Hematopoietic multipotent progenitor cell (in vitro differentiated cells): ENCODE results near the gene TAGAP. TPM values are rescaled to one million over a fixed set of nuclear protein-coding genes. Genes with fewer than 3 reads are reported as not detected.

Source experiments
- DNase-seq, 3 donors: peaks; one replicate each; pipeline ENCODE4 v3.0.0-alpha.2; 2011 to 2015; ENCODE audit warnings: low read depth in 2 of 3, low spot score in 2 of 3
- total RNA-seq: library from RNA; depleted of rRNA; stranded (reverse); fragments of >200 nt; gene quantifications from one replicate; pipeline ENCODE4 v1.2.3, GENCODE V29; 2012

Gene TAGAP
- total RNA-seq, 1 donor: 67.3 TPM

GRCh38 chr6:159071843-159072769 lies 27.3 kb upstream of the TAGAP start:
- DNase-seq: no peak

- peak in 1 of 3 donors; percentile 32 for DNase-seq
Measured at GRCh38 chr6:159068904-159069578, 24.2 kb upstream of the TAGAP start.

GRCh38 chr6:159067334-159067733 lies 22.5 kb upstream of the TAGAP start:
- no peak for DNase-seq

- no peak for DNase-seq
Measured at GRCh38 chr6:159066483-159066882, 21.7 kb upstream of the TAGAP start.

GRCh38 chr6:159065759-159066329 lies 21.1 kb upstream of the TAGAP start:
- no peak for DNase-seq

- no peak for DNase-seq
Measured at GRCh38 chr6:159065091-159065490, 20.3 kb upstream of the TAGAP start.

- no peak for DNase-seq
Measured at GRCh38 chr6:159064477-159064876, 19.7 kb upstream of the TAGAP start.

- no peak for DNase-seq
Measured at GRCh38 chr6:159063549-159063948, 18.8 kb upstream of the TAGAP start.

GRCh38 chr6:159062976-159063375 lies 18.2 kb upstream of the TAGAP start:
- peak in 1 of 3 donors; percentile 35 for DNase-seq

- DNase-seq: peak in 2 of 3 donors; percentile 39 to 63
Measured at GRCh38 chr6:159062564-159062945, 17.8 kb upstream of the TAGAP start.

- DNase-seq: peak in 1 of 3 donors; percentile 72
Measured at GRCh38 chr6:159061805-159062563, 17.2 kb upstream of the TAGAP start.

GRCh38 chr6:159061146-159061545 lies 16.4 kb upstream of the TAGAP start:
- no peak for DNase-seq

GRCh38 chr6:159059885-159060506 lies 15.2 kb upstream of the TAGAP start:
- DNase-seq: no peak

GRCh38 chr6:159059141-159059540 lies 14.3 kb upstream of the TAGAP start:
- no peak for DNase-seq

GRCh38 chr6:159056899-159057298 lies 12.1 kb upstream of the TAGAP start:
- DNase-seq: no peak

- DNase-seq: no peak
Measured at GRCh38 chr6:159056432-159056831, 11.6 kb upstream of the TAGAP start.

GRCh38 chr6:159056003-159056402 lies 11.2 kb upstream of the TAGAP start:
- DNase-seq: peak in 2 of 3 donors; percentile 68 to 83

GRCh38 chr6:159053781-159054398 lies 9.1 kb upstream of the TAGAP start:
- DNase-seq: peak in 2 of 3 donors; percentile 64 to 89

- peak in 1 of 3 donors; percentile 29 for DNase-seq
Measured at GRCh38 chr6:159052720-159053119, 7.9 kb upstream of the TAGAP start.
